A549 (cell line): ENCODE results near the gene ANGPTL3. TPM values are rescaled to one million over a fixed set of nuclear protein-coding genes. Genes with fewer than 3 reads are reported as not detected.

Experiments used
- ATAC-seq, 2 experiments: fragments of 200-7000 bp in 1 of 2; fragments of >200 bp in 1 of 2; cut with Nextera tagmentation in 1 of 2; cut with Tn5 transposase in 1 of 2; 3 replicates each; pipeline versions ENCODE4 v1.8.0 to v1.9.1; 2018 to 2020; ENCODE audit warnings: mild to moderate bottlenecking in 1 of 2, moderate library complexity in 1 of 2
- CTCF ChIA-PET: fragments of 300-600 bp; sonication (Branson Sonifier 250); formaldehyde crosslinking; extraction: SDS; loops from one replicate; lab custom pipeline; 2021; ENCODE audit warnings: antibody characterized with exemption, inconsistent platforms; lab: Yijun Ruan, JAX
- POLR2A ChIA-PET: fragments of 350-600 bp; formaldehyde crosslinking; extraction: SDS; loops from one replicate; lab custom pipeline; 2021; ENCODE audit warnings: antibody characterized with exemption, inconsistent platforms; lab: Yijun Ruan, JAX
- DNase-seq, 2 experiments: peaks; one replicate each; pipeline versions ENCODE4 v3.0.0 to v3.0.0-alpha.2; 2011 to 2016; ENCODE audit warnings: low read depth in 1 of 2, low spot score in 1 of 2
- FAIRE-seq: peaks from 2 replicates; lab custom pipeline; 2011; peaks lifted over from hg19 to GRCh38; lab: Jason Lieb, UNC
- H3K27ac ChIP-seq, 2 experiments: fragments of >200 bp; sonication (Bioruptor Twin); formaldehyde crosslinking; 3 replicates each; pipeline ENCODE4 v1.5.1; 2016 to 2017
- H3K4me1 ChIP-seq: fragments of >200 bp; sonication (Bioruptor Twin); formaldehyde crosslinking; 3 replicates; pipeline ENCODE4 v1.6.1; 2016
- H3K4me2 ChIP-seq: fragments of >200 bp; sonication (Bioruptor Twin); formaldehyde crosslinking; 3 replicates; pipeline ENCODE4 v1.6.1; 2016
- H3K4me3 ChIP-seq: fragments of >200 bp; sonication (Bioruptor Twin); formaldehyde crosslinking; 3 replicates; pipeline ENCODE4 v1.5.1; 2016
- H3K9me3 ChIP-seq: fragments of >200 bp; sonication (Bioruptor Twin); formaldehyde crosslinking; 3 replicates; pipeline ENCODE4 v1.6.1; 2016
- BHLHE40 ChIP-seq: IDR thresholded peaks from 2 replicates; pipeline ENCODE4 v1.6.1; 2012; ENCODE audit warnings: low read depth, low read length, inconsistent platforms
- CBX2 ChIP-seq: fragments of 200-600 bp; sonication (generic); IDR thresholded peaks from 2 replicates; pipeline ENCODE4 v1.6.1; 2016; ENCODE audit warnings: low read depth, mild to moderate bottlenecking, borderline replicate concordance
- EHF ChIP-seq: fragments of 250-450 bp; sonication (Bioruptor Pico); IDR thresholded peaks from 2 replicates; pipeline ENCODE4 v1.5.0; 2020; ENCODE audit warnings: mild to moderate bottlenecking
- ESRRA ChIP-seq: fragments of 150-350 bp; IDR thresholded peaks from 2 replicates; pipeline ENCODE4 v1.6.1; 2014; ENCODE audit warnings: mild to moderate bottlenecking, low read length, borderline replicate concordance
- FOSB ChIP-seq: fragments of 250-450 bp; sonication (Bioruptor Pico); IDR thresholded peaks from 2 replicates; pipeline ENCODE4 v1.5.0; 2020; ENCODE audit warnings: mild to moderate bottlenecking, moderate library complexity
- HOXA7 ChIP-seq: fragments of 250-450 bp; sonication (Bioruptor Pico); IDR thresholded peaks from 2 replicates; pipeline ENCODE4 v1.5.0; 2020; ENCODE audit warnings: mild to moderate bottlenecking, moderate library complexity
- HOXB13 ChIP-seq: fragments of 250-450 bp; sonication (Bioruptor Pico); IDR thresholded peaks from 2 replicates; pipeline ENCODE4 v1.5.0; 2020; ENCODE audit warnings: low read depth, mild to moderate bottlenecking, moderate library complexity
- KDM1A ChIP-seq: fragments of 200-600 bp; sonication (generic); IDR thresholded peaks from 2 replicates; pipeline ENCODE4 v1.6.1; 2016; ENCODE audit warnings: low read depth, mild to moderate bottlenecking
- KDM5A ChIP-seq: fragments of 200-600 bp; sonication (generic); IDR thresholded peaks from 2 replicates; pipeline ENCODE4 v1.6.1; 2016; ENCODE audit warnings: antibody characterized with exemption, mild to moderate bottlenecking
- NFE2L2 ChIP-seq: fragments of 150-350 bp; conservative IDR thresholded peaks from 2 replicates; pipeline ENCODE4 v1.6.1; 2014; ENCODE audit warnings: low read length
- PHF8 ChIP-seq: fragments of 200-600 bp; sonication (generic); IDR thresholded peaks from 2 replicates; pipeline ENCODE4 v1.6.1; 2016; ENCODE audit warnings: low read depth, mild to moderate bottlenecking, antibody characterized with exemption, moderate library complexity, borderline replicate concordance
- RAD21 ChIP-seq, 2 experiments: fragments of >200 bp in 1 of 2; sonication (Bioruptor Twin) in 1 of 2; formaldehyde crosslinking in 1 of 2; IDR thresholded peaks in 1 of 2; conservative IDR thresholded peaks in 1 of 2; 2 replicates in 1 of 2; 3 replicates in 1 of 2; pipeline ENCODE4 v1.6.1; 2012 to 2018; ENCODE audit warnings: inconsistent platforms in 1 of 2
- RARB ChIP-seq: fragments of 250-450 bp; sonication (Bioruptor Pico); IDR thresholded peaks from 2 replicates; pipeline ENCODE4 v1.8.0; 2021; ENCODE audit warnings: mild to moderate bottlenecking, moderate library complexity
- RFX5 ChIP-seq: fragments of 450-650 bp; IDR thresholded peaks from 2 replicates; pipeline ENCODE4 v1.7.1; 2014; ENCODE audit warnings: antibody characterized with exemption, mild to moderate bottlenecking, moderate library complexity
- RNF2 ChIP-seq: fragments of 200-600 bp; sonication (generic); IDR thresholded peaks from 2 replicates; pipeline ENCODE4 v1.6.1; 2016; ENCODE audit warnings: low read depth, mild to moderate bottlenecking, antibody characterized with exemption, moderate library complexity, borderline replicate concordance
- SMC3 ChIP-seq: fragments of >200 bp; sonication (Bioruptor Twin); formaldehyde crosslinking; IDR thresholded peaks from 3 replicates; pipeline ENCODE4 v1.6.1; 2018; ENCODE audit warnings: inconsistent platforms
- TP53 ChIP-seq: fragments of 250-450 bp; sonication (Bioruptor Pico); IDR thresholded peaks from 2 replicates; pipeline ENCODE4 v1.5.0; 2021; ENCODE audit warnings: mild to moderate bottlenecking, moderate library complexity
- ZSCAN20 ChIP-seq: fragments of 250-450 bp; sonication (Bioruptor Pico); IDR thresholded peaks from 2 replicates; pipeline ENCODE4 v1.8.0; 2022; ENCODE audit warnings: mild to moderate bottlenecking, moderate library complexity
- WGBS: methylation state at CpG from one replicate; pipeline ENCODE4 v1.1.6; 2017; ENCODE audit errors: missing lambda C conversion rate; 5-methylcytosine and 5-hydroxymethylcytosine counted together
- polyA plus RNA-seq, 4 experiments: library from polyadenylated mRNA; depleted of rRNA in 3 of 4; stranded (reverse); fragments of >200 nt; fragmentation: RNase III in 1 of 4; extraction: RNeasy Plus Mini Kit Qiagen cat#74134 plus additional on column Dnase treatment in 1 of 4; gene quantifications; 2 replicates in 3 of 4; 3 replicates in 1 of 4; pipeline ENCODE4 v1.2.3, GENCODE V29; 2011 to 2017
- TF ChIP-seq, protein P1 (sequence below): fragments of 200-600 bp; sonication (generic); IDR thresholded peaks from 2 replicates; pipeline ENCODE4 v1.6.1; 2016; ENCODE audit warnings: antibody characterized with exemption, mild to moderate bottlenecking, moderate library complexity
- TF ChIP-seq, protein P2 (sequence below): IDR thresholded peaks from 2 replicates; pipeline ENCODE4 v1.6.1; 2012; ENCODE audit warnings: low read depth, borderline replicate concordance
- TF ChIP-seq, protein P3 (sequence below): fragments of 250-450 bp; sonication (Bioruptor Pico); IDR thresholded peaks from 2 replicates; pipeline ENCODE4 v1.5.0; 2021; ENCODE audit warnings: mild to moderate bottlenecking, moderate library complexity, borderline replicate concordance
- TF ChIP-seq, protein P4 (sequence below): fragments of >200 bp; sonication (Bioruptor Twin); formaldehyde crosslinking; IDR thresholded peaks from 3 replicates; pipeline ENCODE4 v1.5.1; 2016
- TF ChIP-seq, protein P5 (sequence below): IDR thresholded peaks from 2 replicates; pipeline ENCODE4 v1.6.1; 2012

Gene ANGPTL3
- polyA plus RNA-seq, 2 of the 4 experiments (the other 2 are of a cell fraction): not detected

DNA sequence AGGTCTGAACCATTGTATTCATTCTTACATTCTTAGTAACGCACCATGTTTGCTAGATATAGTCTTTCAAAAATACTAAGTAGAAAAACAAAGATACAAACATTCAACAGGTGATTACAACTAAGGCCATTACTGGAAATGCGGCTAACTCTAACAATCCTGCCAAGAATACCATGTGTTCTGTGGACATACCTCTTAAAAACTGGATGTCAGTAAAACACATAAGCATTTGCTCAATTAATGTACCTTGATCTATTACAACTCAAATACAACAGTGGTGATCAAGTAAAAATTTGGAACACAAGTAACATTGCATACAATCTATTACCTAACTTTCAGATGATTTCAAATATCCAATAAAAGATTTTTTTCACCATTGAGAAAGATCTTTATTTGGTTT, 15.4 kb downstream of the ANGPTL3 start (continued):
- TF ChIP-seq, protein P1, sequence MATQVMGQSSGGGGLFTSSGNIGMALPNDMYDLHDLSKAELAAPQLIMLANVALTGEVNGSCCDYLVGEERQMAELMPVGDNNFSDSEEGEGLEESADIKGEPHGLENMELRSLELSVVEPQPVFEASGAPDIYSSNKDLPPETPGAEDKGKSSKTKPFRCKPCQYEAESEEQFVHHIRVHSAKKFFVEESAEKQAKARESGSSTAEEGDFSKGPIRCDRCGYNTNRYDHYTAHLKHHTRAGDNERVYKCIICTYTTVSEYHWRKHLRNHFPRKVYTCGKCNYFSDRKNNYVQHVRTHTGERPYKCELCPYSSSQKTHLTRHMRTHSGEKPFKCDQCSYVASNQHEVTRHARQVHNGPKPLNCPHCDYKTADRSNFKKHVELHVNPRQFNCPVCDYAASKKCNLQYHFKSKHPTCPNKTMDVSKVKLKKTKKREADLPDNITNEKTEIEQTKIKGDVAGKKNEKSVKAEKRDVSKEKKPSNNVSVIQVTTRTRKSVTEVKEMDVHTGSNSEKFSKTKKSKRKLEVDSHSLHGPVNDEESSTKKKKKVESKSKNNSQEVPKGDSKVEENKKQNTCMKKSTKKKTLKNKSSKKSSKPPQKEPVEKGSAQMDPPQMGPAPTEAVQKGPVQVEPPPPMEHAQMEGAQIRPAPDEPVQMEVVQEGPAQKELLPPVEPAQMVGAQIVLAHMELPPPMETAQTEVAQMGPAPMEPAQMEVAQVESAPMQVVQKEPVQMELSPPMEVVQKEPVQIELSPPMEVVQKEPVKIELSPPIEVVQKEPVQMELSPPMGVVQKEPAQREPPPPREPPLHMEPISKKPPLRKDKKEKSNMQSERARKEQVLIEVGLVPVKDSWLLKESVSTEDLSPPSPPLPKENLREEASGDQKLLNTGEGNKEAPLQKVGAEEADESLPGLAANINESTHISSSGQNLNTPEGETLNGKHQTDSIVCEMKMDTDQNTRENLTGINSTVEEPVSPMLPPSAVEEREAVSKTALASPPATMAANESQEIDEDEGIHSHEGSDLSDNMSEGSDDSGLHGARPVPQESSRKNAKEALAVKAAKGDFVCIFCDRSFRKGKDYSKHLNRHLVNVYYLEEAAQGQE: no peak
- TF ChIP-seq KDM1A: no peak
- TF ChIP-seq, protein P2, sequence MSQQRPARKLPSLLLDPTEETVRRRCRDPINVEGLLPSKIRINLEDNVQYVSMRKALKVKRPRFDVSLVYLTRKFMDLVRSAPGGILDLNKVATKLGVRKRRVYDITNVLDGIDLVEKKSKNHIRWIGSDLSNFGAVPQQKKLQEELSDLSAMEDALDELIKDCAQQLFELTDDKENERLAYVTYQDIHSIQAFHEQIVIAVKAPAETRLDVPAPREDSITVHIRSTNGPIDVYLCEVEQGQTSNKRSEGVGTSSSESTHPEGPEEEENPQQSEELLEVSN: no peak
- TF ChIP-seq, protein P3, sequence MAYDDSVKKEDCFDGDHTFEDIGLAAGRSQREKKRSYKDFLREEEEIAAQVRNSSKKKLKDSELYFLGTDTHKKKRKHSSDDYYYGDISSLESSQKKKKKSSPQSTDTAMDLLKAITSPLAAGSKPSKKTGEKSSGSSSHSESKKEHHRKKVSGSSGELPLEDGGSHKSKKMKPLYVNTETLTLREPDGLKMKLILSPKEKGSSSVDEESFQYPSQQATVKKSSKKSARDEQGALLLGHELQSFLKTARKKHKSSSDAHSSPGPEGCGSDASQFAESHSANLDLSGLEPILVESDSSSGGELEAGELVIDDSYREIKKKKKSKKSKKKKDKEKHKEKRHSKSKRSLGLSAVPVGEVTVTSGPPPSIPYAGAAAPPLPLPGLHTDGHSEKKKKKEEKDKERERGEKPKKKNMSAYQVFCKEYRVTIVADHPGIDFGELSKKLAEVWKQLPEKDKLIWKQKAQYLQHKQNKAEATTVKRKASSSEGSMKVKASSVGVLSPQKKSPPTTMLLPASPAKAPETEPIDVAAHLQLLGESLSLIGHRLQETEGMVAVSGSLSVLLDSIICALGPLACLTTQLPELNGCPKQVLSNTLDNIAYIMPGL: no peak
- no peak for TF ChIP-seq RARB (CRISPR knock-in tag)
- TF ChIP-seq RAD21 (conservative IDR thresholded peaks at IDR 0.05 in 1 of 2, IDR thresholded peaks at IDR 0.05 in 1 of 2): no peak
- TF ChIP-seq ESRRA: no peak

DNA sequence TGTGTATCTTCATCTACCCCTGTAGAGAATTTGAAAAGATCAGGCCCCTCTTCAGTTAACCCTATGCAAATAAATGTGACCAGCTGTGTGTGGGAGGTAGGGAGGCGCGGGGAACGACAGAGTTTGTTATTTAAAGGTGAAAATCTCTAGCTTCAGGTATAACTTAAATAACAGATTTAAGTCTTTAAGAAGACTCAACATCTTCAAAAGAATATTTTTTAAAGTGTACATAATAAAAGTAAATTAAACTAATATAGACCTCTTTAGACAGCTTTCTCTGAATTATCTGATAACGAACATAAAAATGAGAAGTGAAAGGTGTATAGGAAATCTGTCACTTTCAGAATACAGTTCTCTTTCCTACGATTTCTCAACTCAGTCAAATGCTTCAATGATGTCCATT, 16.0 kb downstream of the ANGPTL3 start:
- peaks cover 22% of the 10 kb centered on the region; the same call in 2 of the 3 replicates for H3K4me1 ChIP-seq
- H3K4me3 ChIP-seq: no peak overlapping the region
- FAIRE-seq: no peak
- H3K4me2 ChIP-seq: peak overlapping the region; percentile 41; the same call in 2 of the 3 replicates
- CTCF ChIA-PET: no interaction called here
- no peak for DNase-seq
- no peaks in the 10 kb centered on the region for H3K9me3 ChIP-seq
- no peak for ATAC-seq
- no peak overlapping the region for H3K27ac ChIP-seq
- TF ChIP-seq, protein P4, sequence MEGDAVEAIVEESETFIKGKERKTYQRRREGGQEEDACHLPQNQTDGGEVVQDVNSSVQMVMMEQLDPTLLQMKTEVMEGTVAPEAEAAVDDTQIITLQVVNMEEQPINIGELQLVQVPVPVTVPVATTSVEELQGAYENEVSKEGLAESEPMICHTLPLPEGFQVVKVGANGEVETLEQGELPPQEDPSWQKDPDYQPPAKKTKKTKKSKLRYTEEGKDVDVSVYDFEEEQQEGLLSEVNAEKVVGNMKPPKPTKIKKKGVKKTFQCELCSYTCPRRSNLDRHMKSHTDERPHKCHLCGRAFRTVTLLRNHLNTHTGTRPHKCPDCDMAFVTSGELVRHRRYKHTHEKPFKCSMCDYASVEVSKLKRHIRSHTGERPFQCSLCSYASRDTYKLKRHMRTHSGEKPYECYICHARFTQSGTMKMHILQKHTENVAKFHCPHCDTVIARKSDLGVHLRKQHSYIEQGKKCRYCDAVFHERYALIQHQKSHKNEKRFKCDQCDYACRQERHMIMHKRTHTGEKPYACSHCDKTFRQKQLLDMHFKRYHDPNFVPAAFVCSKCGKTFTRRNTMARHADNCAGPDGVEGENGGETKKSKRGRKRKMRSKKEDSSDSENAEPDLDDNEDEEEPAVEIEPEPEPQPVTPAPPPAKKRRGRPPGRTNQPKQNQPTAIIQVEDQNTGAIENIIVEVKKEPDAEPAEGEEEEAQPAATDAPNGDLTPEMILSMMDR: no peak
- TF ChIP-seq KDM5A (no peak), HOXB13 (no peak), PHF8 (no peak), ZSCAN20 (CRISPR knock-in tag) (no peak), FOSB (no peak), BHLHE40 (no peak), RFX5 (no peak), SMC3 (no peak), KDM1A (no peak), HOXA7 (CRISPR knock-in tag) (no peak), RNF2 (no peak), TP53 (CRISPR knock-in tag) (no peak), EHF (CRISPR knock-in tag) (no peak), CBX2 (no peak), NFE2L2 (no peak)
- TF ChIP-seq, protein P2: no peak
- TF ChIP-seq, protein P1: no peak
- TF ChIP-seq, protein P5, sequence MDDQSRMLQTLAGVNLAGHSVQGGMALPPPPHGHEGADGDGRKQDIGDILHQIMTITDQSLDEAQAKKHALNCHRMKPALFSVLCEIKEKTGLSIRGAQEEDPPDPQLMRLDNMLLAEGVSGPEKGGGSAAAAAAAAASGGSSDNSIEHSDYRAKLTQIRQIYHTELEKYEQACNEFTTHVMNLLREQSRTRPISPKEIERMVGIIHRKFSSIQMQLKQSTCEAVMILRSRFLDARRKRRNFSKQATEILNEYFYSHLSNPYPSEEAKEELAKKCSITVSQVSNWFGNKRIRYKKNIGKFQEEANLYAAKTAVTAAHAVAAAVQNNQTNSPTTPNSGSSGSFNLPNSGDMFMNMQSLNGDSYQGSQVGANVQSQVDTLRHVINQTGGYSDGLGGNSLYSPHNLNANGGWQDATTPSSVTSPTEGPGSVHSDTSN: no peak
- POLR2A ChIA-PET: no interaction called here
- WGBS: 71% methylated on average over 5 of the region's 5 CpGs
